ENCODE results near the gene PYCR2.

The PYCR2 gene

DNA sequence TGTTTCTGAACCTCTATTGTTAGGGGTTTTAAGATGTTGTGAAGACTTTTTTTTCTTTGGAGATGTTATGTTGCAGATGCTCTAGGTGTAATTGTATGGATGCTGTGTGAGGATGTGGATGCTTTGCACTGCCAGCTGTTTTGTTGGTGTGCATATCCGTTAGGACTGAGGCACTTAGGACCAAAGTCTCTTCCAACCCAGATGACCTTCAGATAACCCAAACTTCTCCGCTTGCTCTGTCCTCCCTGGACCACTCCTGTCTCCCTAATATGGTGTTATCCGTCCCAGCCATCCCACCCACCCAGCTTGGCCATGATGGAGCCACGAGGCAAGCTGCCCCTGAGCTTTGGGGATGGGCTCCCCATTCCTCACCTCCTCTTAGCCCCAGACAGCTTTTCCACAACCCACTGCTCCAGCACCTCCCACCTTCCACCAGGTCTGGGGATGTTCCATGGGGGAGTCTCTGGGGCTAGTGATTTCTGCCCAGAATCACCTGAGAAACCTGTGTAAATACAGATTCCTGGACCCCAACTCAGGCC lies 22.1 kb upstream of the PYCR2 start:
- TF ChIP-seq POLR2AphosphoS5 (IDR thresholded peaks at IDR 0.05; ENCODE audit: low read depth, low read length) = no peak
- TF ChIP-seq SIN3A (IDR thresholded peaks at IDR 0.05; ENCODE audit: borderline replicate concordance, insufficient read depth, low read length) = no peak

DNA sequence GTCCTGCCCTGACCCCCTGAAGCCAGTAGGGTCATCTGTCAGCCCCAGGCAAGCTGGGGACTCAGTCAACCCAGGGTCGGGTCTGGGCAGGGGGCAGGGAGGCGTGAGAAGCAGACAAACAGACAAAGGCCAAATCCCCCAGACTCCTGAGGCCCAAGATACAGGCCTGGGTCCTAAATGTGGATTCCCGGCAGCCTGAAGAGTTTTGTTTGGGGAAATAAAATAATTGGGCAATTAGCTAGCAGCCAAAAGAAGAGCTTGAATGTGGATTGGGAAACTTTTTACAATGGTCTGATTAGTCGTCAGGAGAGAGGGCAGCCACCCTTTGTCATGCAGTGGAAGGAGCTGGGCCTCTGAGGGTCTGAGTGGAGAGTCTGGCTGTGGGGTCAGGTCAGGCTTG lies 21.5 kb upstream of the PYCR2 start:
- TF ChIP-seq SIN3A (IDR thresholded peaks at IDR 0.05; ENCODE audit: borderline replicate concordance, insufficient read depth, low read length) = no peak
- no peak for TF ChIP-seq POLR2AphosphoS5 (IDR thresholded peaks at IDR 0.05; ENCODE audit: low read depth, low read length)
- TF ChIP-seq, protein P1, sequence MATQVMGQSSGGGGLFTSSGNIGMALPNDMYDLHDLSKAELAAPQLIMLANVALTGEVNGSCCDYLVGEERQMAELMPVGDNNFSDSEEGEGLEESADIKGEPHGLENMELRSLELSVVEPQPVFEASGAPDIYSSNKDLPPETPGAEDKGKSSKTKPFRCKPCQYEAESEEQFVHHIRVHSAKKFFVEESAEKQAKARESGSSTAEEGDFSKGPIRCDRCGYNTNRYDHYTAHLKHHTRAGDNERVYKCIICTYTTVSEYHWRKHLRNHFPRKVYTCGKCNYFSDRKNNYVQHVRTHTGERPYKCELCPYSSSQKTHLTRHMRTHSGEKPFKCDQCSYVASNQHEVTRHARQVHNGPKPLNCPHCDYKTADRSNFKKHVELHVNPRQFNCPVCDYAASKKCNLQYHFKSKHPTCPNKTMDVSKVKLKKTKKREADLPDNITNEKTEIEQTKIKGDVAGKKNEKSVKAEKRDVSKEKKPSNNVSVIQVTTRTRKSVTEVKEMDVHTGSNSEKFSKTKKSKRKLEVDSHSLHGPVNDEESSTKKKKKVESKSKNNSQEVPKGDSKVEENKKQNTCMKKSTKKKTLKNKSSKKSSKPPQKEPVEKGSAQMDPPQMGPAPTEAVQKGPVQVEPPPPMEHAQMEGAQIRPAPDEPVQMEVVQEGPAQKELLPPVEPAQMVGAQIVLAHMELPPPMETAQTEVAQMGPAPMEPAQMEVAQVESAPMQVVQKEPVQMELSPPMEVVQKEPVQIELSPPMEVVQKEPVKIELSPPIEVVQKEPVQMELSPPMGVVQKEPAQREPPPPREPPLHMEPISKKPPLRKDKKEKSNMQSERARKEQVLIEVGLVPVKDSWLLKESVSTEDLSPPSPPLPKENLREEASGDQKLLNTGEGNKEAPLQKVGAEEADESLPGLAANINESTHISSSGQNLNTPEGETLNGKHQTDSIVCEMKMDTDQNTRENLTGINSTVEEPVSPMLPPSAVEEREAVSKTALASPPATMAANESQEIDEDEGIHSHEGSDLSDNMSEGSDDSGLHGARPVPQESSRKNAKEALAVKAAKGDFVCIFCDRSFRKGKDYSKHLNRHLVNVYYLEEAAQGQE (IDR thresholded peaks at IDR 0.05; ENCODE audit: insufficient read depth in 1 of 2, low read depth in 2 of 2, low read length in 2 of 2) = no peak
- no peak for TF ChIP-seq TAF1 (IDR thresholded peaks at IDR 0.05; ENCODE audit: borderline replicate concordance, insufficient read depth, low read length)
- TF ChIP-seq FOXP2 (optimal IDR thresholded peaks at IDR 0.05; ENCODE audit: borderline replicate concordance, extremely low read depth, extremely low read length, insufficient read depth) = no peak

DNA sequence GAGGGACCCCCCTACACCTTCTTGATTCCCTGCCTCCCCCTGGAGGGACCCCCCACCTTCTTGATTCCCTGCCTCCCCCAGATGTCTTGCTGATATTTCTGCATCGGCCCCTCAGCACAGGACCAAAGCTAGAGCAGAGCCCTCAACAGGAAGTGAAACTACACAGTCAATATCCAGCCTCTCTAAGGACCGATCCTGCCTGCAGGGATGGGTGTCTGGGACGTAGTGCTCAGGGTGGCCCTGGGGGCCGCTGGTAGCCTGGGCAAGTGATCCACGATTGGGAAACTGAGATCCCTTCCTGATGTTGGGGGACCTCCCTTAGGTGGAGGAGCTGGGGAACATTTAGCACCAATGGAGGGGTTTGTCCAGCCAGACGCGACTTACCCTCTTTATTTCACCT lies 20.9 kb upstream of the PYCR2 start:
- TF ChIP-seq POLR2AphosphoS5 (IDR thresholded peaks at IDR 0.05; ENCODE audit: low read depth, low read length) = no peak
- TF ChIP-seq FOXP2 (optimal IDR thresholded peaks at IDR 0.05; ENCODE audit: borderline replicate concordance, extremely low read depth, extremely low read length, insufficient read depth) = no peak
- TF ChIP-seq SIN3A (IDR thresholded peaks at IDR 0.05; ENCODE audit: borderline replicate concordance, insufficient read depth, low read length) = no peak
- TF ChIP-seq, protein P1 (IDR thresholded peaks at IDR 0.05; ENCODE audit: insufficient read depth in 1 of 2, low read depth in 2 of 2, low read length in 2 of 2) = no peak

DNA sequence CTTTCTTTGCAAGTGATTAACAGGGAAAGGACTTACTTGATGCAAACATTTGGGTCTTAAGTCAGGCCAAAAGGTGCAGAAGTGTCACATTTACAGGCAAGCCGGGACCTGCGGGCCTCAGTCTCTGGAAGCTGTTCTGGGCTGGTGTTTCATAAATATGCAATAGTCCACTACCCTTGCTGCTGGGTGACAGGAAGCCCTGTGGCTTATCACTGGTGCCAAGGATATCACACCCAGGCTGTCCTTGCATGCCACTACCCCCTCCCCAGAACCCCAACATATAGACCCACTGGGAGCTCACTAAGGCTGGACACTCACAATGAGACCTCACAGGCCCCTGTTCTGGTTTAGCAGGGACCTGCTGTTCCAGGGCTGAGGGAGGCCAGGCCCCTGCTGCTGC lies 20.3 kb upstream of the PYCR2 start:
- TF ChIP-seq, protein P1 (IDR thresholded peaks at IDR 0.05; ENCODE audit: insufficient read depth in 1 of 2, low read depth in 2 of 2, low read length in 2 of 2) = no peak
- TF ChIP-seq FOXP2 (optimal IDR thresholded peaks at IDR 0.05; ENCODE audit: borderline replicate concordance, extremely low read depth, extremely low read length, insufficient read depth) = no peak
- no peak for TF ChIP-seq POLR2AphosphoS5 (IDR thresholded peaks at IDR 0.05; ENCODE audit: low read depth, low read length)
- no peak for TF ChIP-seq TAF1 (IDR thresholded peaks at IDR 0.05; ENCODE audit: borderline replicate concordance, insufficient read depth, low read length)
- no peak for TF ChIP-seq SIN3A (IDR thresholded peaks at IDR 0.05; ENCODE audit: borderline replicate concordance, insufficient read depth, low read length)

DNA sequence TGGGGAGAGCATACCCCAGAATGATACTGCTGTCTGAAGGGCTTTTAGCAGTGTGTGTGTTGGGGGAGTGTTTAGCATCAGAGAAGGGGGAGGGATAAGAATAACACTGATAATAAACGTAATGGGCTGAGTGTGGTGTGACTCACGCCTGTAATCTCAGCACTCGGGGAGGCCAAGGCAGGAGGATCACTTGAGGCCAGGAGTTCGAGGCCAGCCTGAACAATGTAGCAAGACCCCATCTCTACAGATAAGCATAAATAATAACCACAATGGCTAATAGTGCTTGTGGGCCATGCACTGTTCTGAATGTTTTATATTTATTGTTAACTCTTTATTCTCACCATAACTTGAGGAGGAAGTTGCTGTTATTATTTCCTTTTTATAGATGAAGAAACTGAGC lies 19.5 kb upstream of the PYCR2 start:
- TF ChIP-seq FOXP2 (optimal IDR thresholded peaks at IDR 0.05; ENCODE audit: borderline replicate concordance, extremely low read depth, extremely low read length, insufficient read depth) (no peak), TAF1 (IDR thresholded peaks at IDR 0.05; ENCODE audit: borderline replicate concordance, insufficient read depth, low read length) (no peak), POLR2AphosphoS5 (IDR thresholded peaks at IDR 0.05; ENCODE audit: low read depth, low read length) (no peak), SIN3A (IDR thresholded peaks at IDR 0.05; ENCODE audit: borderline replicate concordance, insufficient read depth, low read length) (no peak)
- TF ChIP-seq, protein P1 (IDR thresholded peaks at IDR 0.05; ENCODE audit: insufficient read depth in 1 of 2, low read depth in 2 of 2, low read length in 2 of 2) = no peak

All from PFSK-1 (cell line).